Suprapubic skin (tissue), 4 donors: ENCODE results near the gene CCL21. TPM values are rescaled to one million over a fixed set of nuclear protein-coding genes. Genes with fewer than 3 reads are reported as not detected.
"Not testable (repeated sequence)": the region's sequence is repeated elsewhere in the genome, so short reads cannot be mapped to it uniquely, and the experiment has no call there.

ENCODE experiments used
- DNase-seq, 2 donors: peaks; one replicate each; pipeline ENCODE4 v3.0.0-alpha.2; 2019; ENCODE audit warnings: low spot score in 2 of 2
- H3K27ac ChIP-seq: fragments of 200-600 bp; sonication (generic); one replicate; pipeline ENCODE4 v1.5.1; 2019
- H3K27me3 ChIP-seq: fragments of 200-600 bp; sonication (generic); one replicate; pipeline ENCODE4 v1.5.1; 2019
- H3K36me3 ChIP-seq: fragments of 200-600 bp; sonication (generic); one replicate; pipeline ENCODE4 v1.5.1; 2019
- H3K4me1 ChIP-seq: fragments of 200-600 bp; sonication (generic); one replicate; pipeline ENCODE4 v1.5.1; 2019
- H3K4me3 ChIP-seq: fragments of 200-600 bp; sonication (generic); one replicate; pipeline ENCODE4 v1.5.1; 2019; ENCODE audit warnings: mild to moderate bottlenecking
- H3K9me3 ChIP-seq: fragments of 200-600 bp; sonication (generic); one replicate; pipeline ENCODE4 v1.5.1; 2019
- CTCF ChIP-seq, 2 donors: fragments of 200-600 bp in 1 of 2; fragments of 450-650 bp in 1 of 2; sonication (generic) in 1 of 2; IDR thresholded peaks; one replicate each; pipeline ENCODE4 v1.5.1; 2016 to 2019; ENCODE audit warnings: antibody characterized with exemption in 2 of 2, mild to moderate bottlenecking in 1 of 2, moderate library complexity in 1 of 2
- EP300 ChIP-seq: sonication (generic); formaldehyde crosslinking; IDR thresholded peaks from one replicate; pipeline ENCODE4 v1.6.1; 2017; ENCODE audit warnings: antibody characterized with exemption
- POLR2A ChIP-seq, 2 donors: fragments of 450-650 bp; IDR thresholded peaks; one replicate each; pipeline ENCODE4 v1.6.1; 2017; ENCODE audit warnings: antibody characterized with exemption in 2 of 2, mild to moderate bottlenecking in 2 of 2, moderate library complexity in 2 of 2
- POLR2AphosphoS5 ChIP-seq, 3 donors: sonication (generic); formaldehyde crosslinking; IDR thresholded peaks; one replicate each; pipeline ENCODE4 v1.6.1; 2017; ENCODE audit warnings: antibody characterized with exemption in 3 of 3
- WGBS: methylation state at CpG from one replicate; pipeline ENCODE4 v1.1.5; 2018; 5-methylcytosine and 5-hydroxymethylcytosine counted together
- total RNA-seq, 4 donors: library from RNA; depleted of rRNA; stranded (reverse); fragments of >200 nt; gene quantifications; one replicate each; pipeline ENCODE4 v1.1.0, GENCODE V29; 2016

The CCL21 gene
- total RNA-seq: 1 to 10 TPM in 3 of 4 donors, not detected in 1; 5.2 to 6.1 (median 5.6) TPM

DNA sequence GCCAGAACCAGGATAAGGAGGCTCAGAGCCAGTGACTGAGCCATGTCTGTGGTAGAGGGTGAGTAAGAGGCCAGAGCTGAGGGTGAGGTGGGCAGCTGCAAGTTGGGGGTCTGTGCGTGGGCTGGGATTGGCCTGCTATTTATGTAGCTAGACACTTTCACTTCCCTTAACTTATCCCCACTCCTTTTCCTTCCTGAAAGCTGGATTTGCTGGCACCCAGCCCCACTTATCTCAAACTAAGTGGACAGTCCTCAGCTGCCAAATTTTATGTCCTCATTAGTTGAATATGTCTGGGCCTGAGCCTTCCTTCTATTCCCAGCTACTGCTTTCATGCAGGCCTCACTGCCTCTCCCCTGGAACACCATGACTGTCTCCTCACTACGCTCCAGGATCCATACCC, at the start of gene CCL21:
Gene CCL21, minus strand, starts transcription at position 114 of the 400 bp plus-strand sequence. Its CDS starts 70 bp downstream, at position 44.
- no peak within 1 kb of the TSS for H3K27ac ChIP-seq
- 69% methylated on average over 2 of the region's 2 CpGs for WGBS
- H3K4me1 ChIP-seq: peaks cover 9% of the 10 kb centered on the region
- H3K36me3 ChIP-seq: no peaks in the 10 kb centered on the region
- TF ChIP-seq CTCF (IDR thresholded peaks at IDR 0.05): no peak
- TF ChIP-seq POLR2AphosphoS5 (IDR thresholded peaks at IDR 0.05): no peak
- no peak for TF ChIP-seq EP300
- TF ChIP-seq POLR2A (IDR thresholded peaks at IDR 0.05): no peak
- H3K27me3 ChIP-seq: no peaks in the 10 kb centered on the region
- no peak within 1 kb of the TSS for H3K4me3 ChIP-seq
- H3K9me3 ChIP-seq: no peaks in the 10 kb centered on the region
- DNase-seq: no peak

DNA sequence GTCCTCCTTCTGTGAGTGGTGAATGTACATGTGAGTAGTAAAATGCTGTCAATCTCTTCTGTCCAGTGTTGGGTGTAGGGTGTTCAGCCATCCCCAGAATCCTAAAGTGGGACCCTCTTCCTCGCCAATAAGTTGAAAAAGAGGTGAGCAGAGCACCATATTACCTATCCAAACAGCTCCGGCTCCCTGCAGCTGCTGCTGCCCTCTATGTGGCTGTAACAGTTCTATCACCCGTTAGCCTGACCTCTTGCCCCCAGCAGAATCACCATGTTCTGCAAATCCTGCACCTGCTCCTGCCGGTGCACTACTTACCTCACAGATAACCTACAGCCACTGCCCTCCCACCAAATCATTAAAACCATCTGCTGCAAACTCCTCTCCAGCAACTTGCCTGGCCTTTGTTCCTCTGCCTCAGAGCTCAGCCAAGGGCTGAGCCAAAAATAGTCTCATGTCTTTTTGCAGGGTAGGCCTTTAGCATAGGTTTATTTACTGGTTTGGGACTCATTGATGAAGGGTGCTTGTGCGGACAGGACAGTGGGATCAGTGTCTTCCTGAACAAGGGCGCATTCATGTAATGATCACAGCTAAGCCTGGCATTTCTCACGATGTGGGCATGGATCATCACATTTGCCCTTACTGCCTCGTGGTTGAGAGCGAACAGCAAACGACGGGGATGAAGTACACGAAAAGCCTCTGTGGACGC, 49.6 kb upstream of the CCL21 start:
- no peak for DNase-seq
- no peak for TF ChIP-seq EP300
- no peak for TF ChIP-seq CTCF (IDR thresholded peaks at IDR 0.05)
- no peak for TF ChIP-seq POLR2AphosphoS5 (IDR thresholded peaks at IDR 0.05)
- TF ChIP-seq POLR2A (IDR thresholded peaks at IDR 0.05): no peak
- Histone ChIP-seq H3K27me3 (no peaks in the 10 kb centered on the region), H3K9me3 (no peaks in the 10 kb centered on the region), H3K4me1 (no peaks in the 10 kb centered on the region), H3K36me3 (no peaks in the 10 kb centered on the region), H3K4me3 (no peak overlapping the region), H3K27ac (no peak overlapping the region)
- 78% methylated on average over 13 of the region's 13 CpGs for WGBS

DNA sequence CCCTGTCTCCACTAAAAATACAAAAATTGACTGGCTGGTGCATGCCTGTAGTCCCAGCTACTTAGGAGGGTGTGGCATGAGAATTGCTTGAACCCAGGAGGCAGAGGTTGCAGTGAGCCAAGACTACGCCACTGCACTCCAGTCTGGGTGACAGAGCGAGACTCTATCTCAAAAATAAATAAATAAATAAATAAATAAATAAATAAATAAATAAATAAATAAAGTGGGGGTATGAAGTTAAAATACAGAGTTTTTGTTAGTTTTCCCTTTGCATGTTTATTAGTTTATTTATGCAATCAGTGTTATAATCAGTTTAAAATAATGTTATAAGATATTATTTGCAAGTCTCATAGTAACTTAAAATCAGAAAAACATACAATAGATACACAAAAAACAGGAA, 40.4 kb upstream of the CCL21 start:
- not testable (repeated sequence) for DNase-seq, H3K36me3 ChIP-seq, H3K4me1 ChIP-seq, H3K9me3 ChIP-seq, H3K27me3 ChIP-seq, H3K4me3 ChIP-seq, H3K27ac ChIP-seq
- WGBS: 32% methylated on average over 2 of the region's 2 CpGs

GRCh38 chr9:34746526-34746925, 36.6 kb upstream of the CCL21 start:
- Histone ChIP-seq H3K9me3 (no peaks in the 10 kb centered on the region), H3K27me3 (no peaks in the 10 kb centered on the region), H3K27ac (no peak overlapping the region), H3K36me3 (no peaks in the 10 kb centered on the region), H3K4me1 (peaks cover 9% of the 10 kb centered on the region), H3K4me3 (no peak overlapping the region)
- TF ChIP-seq EP300: no peak
- no peak for TF ChIP-seq POLR2AphosphoS5 (IDR thresholded peaks at IDR 0.05)
- TF ChIP-seq POLR2A (IDR thresholded peaks at IDR 0.05): no peak
- TF ChIP-seq CTCF (IDR thresholded peaks at IDR 0.05): no peak
- DNase-seq: no peak

GRCh38 chr9:34744295-34745221, 34.6 kb upstream of the CCL21 start:
- H3K36me3 ChIP-seq: no peaks in the 10 kb centered on the region
- TF ChIP-seq POLR2AphosphoS5 (IDR thresholded peaks at IDR 0.05): no peak
- TF ChIP-seq EP300: no peak
- TF ChIP-seq POLR2A (IDR thresholded peaks at IDR 0.05): no peak
- no peak for TF ChIP-seq CTCF (IDR thresholded peaks at IDR 0.05)
- peaks cover 9% of the 10 kb centered on the region for H3K4me1 ChIP-seq
- 42% methylated on average over 2 of the region's 2 CpGs for WGBS
- DNase-seq: no peak
- H3K27me3 ChIP-seq: no peaks in the 10 kb centered on the region
- H3K27ac ChIP-seq: no peak overlapping the region
- H3K9me3 ChIP-seq: no peaks in the 10 kb centered on the region
- H3K4me3 ChIP-seq: no peak overlapping the region
